ENCODE results near the gene KLHDC10.
A peak's percentile ranks its signal among the peaks of the same experiment; 100 is the strongest.
"Not testable (repeated sequence)": the region's sequence is repeated elsewhere in the genome, so short reads cannot be mapped to it uniquely, and the experiment has no call there.

Gene KLHDC10

DNA sequence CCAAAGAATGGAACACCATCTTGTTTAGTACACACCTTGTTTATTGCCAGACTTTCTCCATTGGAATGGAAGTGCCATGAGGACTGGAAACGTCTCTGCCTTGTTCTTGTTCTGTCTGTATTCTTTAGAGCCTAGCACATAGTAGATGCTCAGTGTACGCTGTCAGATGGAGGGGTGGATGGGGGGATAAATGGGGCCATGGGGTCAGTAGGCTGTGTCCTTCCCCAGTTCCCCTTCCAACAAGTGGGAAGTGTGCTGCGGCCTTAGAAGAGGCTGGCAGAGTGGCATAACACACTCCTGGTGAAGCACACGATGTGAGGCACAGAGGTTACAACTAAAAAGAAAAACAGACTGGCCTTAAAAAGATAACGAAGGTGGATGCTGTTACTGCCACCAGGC lies 73.0 kb downstream of the KLHDC10 start:
- TF ChIP-seq, protein P1, sequence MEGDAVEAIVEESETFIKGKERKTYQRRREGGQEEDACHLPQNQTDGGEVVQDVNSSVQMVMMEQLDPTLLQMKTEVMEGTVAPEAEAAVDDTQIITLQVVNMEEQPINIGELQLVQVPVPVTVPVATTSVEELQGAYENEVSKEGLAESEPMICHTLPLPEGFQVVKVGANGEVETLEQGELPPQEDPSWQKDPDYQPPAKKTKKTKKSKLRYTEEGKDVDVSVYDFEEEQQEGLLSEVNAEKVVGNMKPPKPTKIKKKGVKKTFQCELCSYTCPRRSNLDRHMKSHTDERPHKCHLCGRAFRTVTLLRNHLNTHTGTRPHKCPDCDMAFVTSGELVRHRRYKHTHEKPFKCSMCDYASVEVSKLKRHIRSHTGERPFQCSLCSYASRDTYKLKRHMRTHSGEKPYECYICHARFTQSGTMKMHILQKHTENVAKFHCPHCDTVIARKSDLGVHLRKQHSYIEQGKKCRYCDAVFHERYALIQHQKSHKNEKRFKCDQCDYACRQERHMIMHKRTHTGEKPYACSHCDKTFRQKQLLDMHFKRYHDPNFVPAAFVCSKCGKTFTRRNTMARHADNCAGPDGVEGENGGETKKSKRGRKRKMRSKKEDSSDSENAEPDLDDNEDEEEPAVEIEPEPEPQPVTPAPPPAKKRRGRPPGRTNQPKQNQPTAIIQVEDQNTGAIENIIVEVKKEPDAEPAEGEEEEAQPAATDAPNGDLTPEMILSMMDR (IDR thresholded peaks at IDR 0.05; ENCODE audit: low read length, missing control alignments) = no peak
- H3K4me3 ChIP-seq (replicated peaks; ENCODE audit: low read depth, low read length) = no peak overlapping the region
- no peak for DNase-seq (ENCODE audit: low read depth)

DNA sequence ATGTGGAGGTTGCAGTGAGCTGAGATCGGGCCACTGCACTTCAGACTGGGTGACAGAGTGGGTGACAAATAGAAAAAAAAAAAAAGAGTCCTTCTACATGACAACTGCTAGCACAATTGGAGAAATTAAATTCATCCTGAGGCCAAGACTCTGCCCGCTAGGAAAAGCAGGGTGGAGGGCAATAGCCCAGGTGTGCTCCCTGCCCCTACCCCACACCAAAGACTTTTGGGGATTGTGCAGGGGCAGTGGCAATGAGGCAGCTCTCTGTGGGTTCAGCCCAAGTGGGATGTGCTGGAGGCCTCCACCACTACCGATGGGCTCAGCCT lies 73.6 kb downstream of the KLHDC10 start:
- TF ChIP-seq, protein P1 (IDR thresholded peaks at IDR 0.05; ENCODE audit: low read length, missing control alignments) = no peak
- DNase-seq (ENCODE audit: low read depth) = no peak
- H3K4me3 ChIP-seq (replicated peaks; ENCODE audit: low read depth, low read length) = no peak overlapping the region

DNA sequence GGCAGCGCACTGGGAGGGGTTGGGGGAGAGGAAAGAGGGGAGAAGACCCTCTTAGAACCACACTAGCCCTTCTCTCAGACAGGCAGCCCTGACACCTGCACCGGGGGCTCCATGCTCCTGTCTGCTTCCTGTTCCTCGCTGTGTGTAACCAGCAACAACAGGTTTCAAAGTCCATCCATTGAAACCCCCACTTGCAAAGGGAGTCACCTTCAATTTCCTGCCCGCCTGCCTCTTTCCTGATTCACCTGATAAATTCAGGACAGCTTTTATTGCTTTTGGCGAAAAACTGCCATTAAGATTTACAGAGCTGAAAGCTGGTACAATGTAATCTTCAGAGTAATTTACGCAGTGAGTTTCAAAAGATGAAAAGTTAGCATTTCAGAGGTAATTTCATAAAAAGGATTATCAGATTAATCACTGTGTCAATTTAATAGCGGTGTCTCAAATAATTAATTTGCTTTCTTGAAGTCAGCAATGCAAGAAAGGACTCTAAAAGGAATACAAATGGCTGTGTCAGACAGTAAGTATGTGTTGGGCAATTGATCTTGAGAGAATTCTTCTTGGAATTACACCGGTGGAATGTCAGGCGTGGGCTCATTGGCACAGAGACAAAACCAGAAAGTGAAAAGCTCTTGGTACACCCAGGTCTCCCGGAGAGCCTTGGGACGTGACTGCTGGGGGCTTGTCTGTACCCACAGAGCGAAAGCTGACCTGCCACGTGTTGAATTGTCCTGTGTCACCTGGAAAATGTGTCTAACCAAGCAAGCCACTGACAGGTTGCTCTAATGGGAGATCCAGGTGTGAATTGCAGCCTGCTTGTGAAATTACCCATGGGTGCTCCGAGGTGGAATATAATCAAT lies 74.2 kb downstream of the KLHDC10 start:
- DNase-seq (ENCODE audit: low read depth) = peak; percentile 81
- H3K4me3 ChIP-seq (replicated peaks; ENCODE audit: low read depth, low read length) = no peak overlapping the region
- TF ChIP-seq, protein P1 (IDR thresholded peaks at IDR 0.05; ENCODE audit: low read length, missing control alignments) = no peak

DNA sequence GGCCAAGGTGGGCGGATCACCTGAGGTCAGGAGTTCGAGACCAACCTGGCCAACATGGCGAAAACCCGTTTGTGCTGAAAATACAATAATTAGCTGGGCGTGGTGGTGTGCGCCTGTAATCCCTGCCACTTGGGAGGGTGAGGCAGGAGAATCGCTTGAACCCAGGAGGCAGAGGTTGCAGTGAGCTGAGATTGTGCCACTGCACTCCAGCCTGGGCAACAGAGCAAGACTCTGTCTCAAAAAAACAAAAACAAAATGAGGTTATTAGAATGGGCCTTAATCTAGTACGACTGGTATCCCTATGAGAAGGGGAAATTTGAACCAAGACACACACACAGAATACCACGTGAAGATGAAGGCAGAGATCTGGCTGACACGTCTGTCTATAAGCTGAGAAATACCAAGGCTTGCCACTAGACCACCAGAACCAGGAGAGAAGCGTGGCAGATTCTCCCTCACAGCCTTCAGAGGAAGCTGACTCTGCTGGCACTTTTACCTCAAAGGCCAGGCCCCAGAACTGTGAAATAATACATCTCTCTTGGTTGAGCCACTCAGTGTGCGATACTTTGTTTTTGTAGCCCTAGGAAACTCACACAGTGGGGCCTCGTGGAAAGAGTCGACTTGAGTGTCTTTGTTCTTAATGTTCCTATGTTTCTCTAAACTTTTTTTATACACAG lies 75.2 kb downstream of the KLHDC10 start:
- TF ChIP-seq, protein P1 (IDR thresholded peaks at IDR 0.05; ENCODE audit: low read length, missing control alignments) = no peak
- no peak overlapping the region for H3K4me3 ChIP-seq (replicated peaks; ENCODE audit: low read depth, low read length)
- no peak for DNase-seq (ENCODE audit: low read depth)

DNA sequence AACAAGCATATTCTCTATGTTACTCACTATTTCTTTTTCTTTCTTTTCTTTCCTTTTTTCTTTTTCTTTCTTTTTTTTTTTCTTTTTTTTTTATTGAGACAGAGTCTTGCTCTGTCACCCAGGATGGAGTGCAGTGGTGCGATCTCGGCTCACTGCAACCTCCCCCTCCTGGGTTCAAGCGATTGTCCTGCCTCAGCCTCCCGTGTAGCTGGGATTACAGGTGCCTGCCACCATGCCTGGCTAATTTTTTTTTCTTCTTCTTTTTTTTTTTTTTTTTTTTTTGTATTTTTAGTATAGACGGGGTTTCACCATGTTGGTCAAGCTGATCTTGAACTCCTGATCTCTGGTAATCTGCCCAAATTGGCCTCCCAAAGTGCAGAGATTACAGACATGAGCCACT lies 75.8 kb downstream of the KLHDC10 start:
- DNase-seq (ENCODE audit: low read depth) = not testable (repeated sequence)

DNA sequence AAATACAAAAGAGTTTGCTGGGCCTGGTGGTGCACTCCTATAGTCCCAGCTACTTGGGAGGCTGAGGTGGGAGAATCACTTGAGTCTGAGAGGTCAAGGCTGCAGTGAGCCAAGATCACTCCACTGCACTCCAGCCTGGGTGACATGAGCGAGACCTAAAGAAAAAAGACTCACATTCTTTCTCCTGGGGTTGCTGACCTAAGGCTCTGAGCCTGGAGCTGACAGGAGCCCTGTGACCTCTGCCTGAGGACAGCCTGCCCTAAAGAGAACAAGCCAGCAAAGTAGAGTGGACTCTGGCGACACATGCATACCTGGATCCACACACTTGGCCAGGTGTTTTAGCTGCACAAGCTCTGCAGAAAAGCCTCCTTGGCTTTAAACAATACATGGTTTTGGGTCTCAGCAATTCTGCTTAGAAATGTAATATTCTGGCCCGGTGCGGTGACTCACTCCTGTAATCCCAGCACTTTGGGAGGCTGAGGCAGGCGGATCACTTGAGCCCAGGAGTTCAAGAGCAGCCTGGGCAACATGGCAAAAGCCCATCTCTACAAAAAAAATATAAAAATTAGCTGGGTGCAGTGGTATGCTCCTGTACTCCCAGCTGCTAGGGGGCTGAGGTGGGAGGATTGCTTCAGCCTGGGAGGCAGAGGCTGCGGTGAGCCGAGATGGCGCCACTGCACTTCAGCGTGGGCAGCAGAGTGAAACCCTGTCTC lies 76.5 kb downstream of the KLHDC10 start:
- TF ChIP-seq, protein P1 (IDR thresholded peaks at IDR 0.05; ENCODE audit: low read length, missing control alignments) = no peak
- no peak for DNase-seq (ENCODE audit: low read depth)
- no peak overlapping the region for H3K4me3 ChIP-seq (replicated peaks; ENCODE audit: low read depth, low read length)

More for the DNA sequence above, 75.8 kb downstream of the KLHDC10 start:
- not testable (repeated sequence) for H3K4me3 ChIP-seq (replicated peaks; ENCODE audit: low read depth, low read length)

DNA sequence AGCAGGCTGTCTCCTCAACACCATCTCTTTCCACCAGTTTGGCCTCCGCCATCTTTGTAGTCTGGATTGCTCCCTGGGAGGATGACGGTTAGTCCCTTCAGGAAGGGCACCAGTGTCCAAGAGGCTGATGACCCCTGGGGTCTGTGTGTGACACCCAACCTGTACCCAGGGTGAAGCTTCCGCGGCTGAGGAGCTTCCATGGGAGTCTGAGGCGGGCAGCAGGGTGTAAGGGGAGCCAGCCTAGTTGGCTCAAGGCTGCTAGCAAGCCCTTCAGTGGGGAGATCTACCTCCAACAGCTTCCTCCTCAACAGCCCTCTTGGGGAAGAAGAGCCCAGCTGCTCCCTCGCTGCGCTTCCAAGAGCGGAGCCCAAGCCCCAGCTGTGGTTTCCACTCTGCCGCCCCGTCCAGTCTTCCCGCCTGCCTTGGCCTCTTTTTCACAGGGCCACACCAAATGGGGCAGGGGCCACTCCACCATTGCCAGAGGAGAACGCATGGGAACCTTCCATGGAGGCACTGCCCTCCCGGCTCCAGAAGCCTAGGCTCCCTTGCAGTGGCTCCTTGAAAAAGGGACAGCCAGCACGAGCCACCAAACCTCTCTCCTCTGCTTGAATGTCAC lies 77.5 kb downstream of the KLHDC10 start:
- H3K4me3 ChIP-seq (replicated peaks; ENCODE audit: low read depth, low read length) = no peak overlapping the region
- TF ChIP-seq, protein P1 (IDR thresholded peaks at IDR 0.05; ENCODE audit: low read length, missing control alignments) = no peak
- no peak for DNase-seq (ENCODE audit: low read depth)

Measured in fibroblast of pulmonary artery (primary cell).